Ovary (tissue), 3 donors: ENCODE data around the gene NDST3.

Experiments
- CTCF ChIP-seq, 3 donors: fragments of 450-650 bp in 2 of 3; fragments of 200-600 bp in 1 of 3; IDR thresholded peaks; one replicate each; pipeline versions ENCODE4 v1.5.1 to v1.8.0; 2016 to 2022; ENCODE audit warnings: antibody characterized with exemption in 3 of 3, mild to moderate bottlenecking in 1 of 3
- EP300 ChIP-seq: sonication (generic); formaldehyde crosslinking; IDR thresholded peaks from one replicate; pipeline ENCODE4 v1.6.1; 2017; ENCODE audit warnings: antibody characterized with exemption
- POLR2A ChIP-seq: fragments of 450-650 bp; IDR thresholded peaks from one replicate; pipeline ENCODE4 v1.6.1; 2017; ENCODE audit warnings: antibody characterized with exemption, mild to moderate bottlenecking, moderate library complexity
- donor health status: DM: no; HTN: no; CAD: no.

GRCh38 chr4:118167306-118167705, 133.0 kb downstream of the NDST3 start:
- TF ChIP-seq CTCF (IDR thresholded peaks at IDR 0.05) (no peak), POLR2A (no peak), EP300 (no peak)
